Ishikawa (cell line): ENCODE measurements around the gene MBNL3.

Source experiments
- FOXM1 ChIP-seq: IDR thresholded peaks from 2 replicates; pipeline ENCODE4 v1.6.1; 2012; ENCODE audit warnings: low read depth, borderline replicate concordance
- TAF1 ChIP-seq: IDR thresholded peaks from 2 replicates; pipeline ENCODE4 v1.6.1; 2012; ENCODE audit warnings: low read depth, mild to moderate bottlenecking
- TCF12 ChIP-seq: IDR thresholded peaks from 2 replicates; pipeline ENCODE4 v1.6.1; 2012; ENCODE audit warnings: low read depth

GRCh38 chrX:132433001-132433400, 55.8 kb downstream of the MBNL3 start:
- TF ChIP-seq FOXM1 (no peak), TCF12 (no peak), TAF1 (no peak)
